GM19438 (cell line): ENCODE data around the gene SLC9A5.

ENCODE experiments used
- ATAC-seq: cut with Tn5 transposase; IDR thresholded peaks from one replicate; pipeline ENCODE4 v1.9.1; 2021; ENCODE audit warnings: low read depth; ENCODE audit not compliant: unreplicated experiment

SLC9A5 gene

GRCh38 chr16:67304020-67304419 lies 55.2 kb downstream of the SLC9A5 start:
- ATAC-seq = no peak

- no peak for ATAC-seq
These were observed 56.7 kb downstream of the SLC9A5 start for GRCh38 chr16:67305216-67306071.

- no peak for ATAC-seq
These were observed 61.8 kb downstream of the SLC9A5 start for GRCh38 chr16:67310561-67310960.

GRCh38 chr16:67311607-67312488 lies 63.1 kb downstream of the SLC9A5 start:
- no peak for ATAC-seq

GRCh38 chr16:67312719-67313118 lies 63.9 kb downstream of the SLC9A5 start:
- no peak for ATAC-seq

GRCh38 chr16:67317853-67318252 lies 69.1 kb downstream of the SLC9A5 start:
- ATAC-seq = no peak
